Keratinocyte (primary cell): Measurements from ENCODE around the gene MED25.

ENCODE experiments used
- EZH2 ChIP-seq: IDR thresholded peaks from one replicate; pipeline ENCODE4 v1.6.1; 2012; ENCODE audit warnings: inconsistent platforms, mild to moderate bottlenecking, low read length, moderate library complexity
- TF ChIP-seq, protein P1 (sequence below), 3 experiments: IDR thresholded peaks in 1 of 3; conservative IDR thresholded peaks in 1 of 3; optimal IDR thresholded peaks in 1 of 3; 2 replicates in 2 of 3; 3 replicates in 1 of 3; pipeline versions ENCODE3 to v1.5.1; 2011; ENCODE audit warnings: low read length in 3 of 3, mild to moderate bottlenecking in 3 of 3, moderate library complexity in 2 of 3, control low read depth in 1 of 3, inconsistent platforms in 1 of 3; ENCODE audit not compliant: insufficient read depth in 2 of 3; ENCODE audit errors: extremely low read depth in 1 of 3

DNA sequence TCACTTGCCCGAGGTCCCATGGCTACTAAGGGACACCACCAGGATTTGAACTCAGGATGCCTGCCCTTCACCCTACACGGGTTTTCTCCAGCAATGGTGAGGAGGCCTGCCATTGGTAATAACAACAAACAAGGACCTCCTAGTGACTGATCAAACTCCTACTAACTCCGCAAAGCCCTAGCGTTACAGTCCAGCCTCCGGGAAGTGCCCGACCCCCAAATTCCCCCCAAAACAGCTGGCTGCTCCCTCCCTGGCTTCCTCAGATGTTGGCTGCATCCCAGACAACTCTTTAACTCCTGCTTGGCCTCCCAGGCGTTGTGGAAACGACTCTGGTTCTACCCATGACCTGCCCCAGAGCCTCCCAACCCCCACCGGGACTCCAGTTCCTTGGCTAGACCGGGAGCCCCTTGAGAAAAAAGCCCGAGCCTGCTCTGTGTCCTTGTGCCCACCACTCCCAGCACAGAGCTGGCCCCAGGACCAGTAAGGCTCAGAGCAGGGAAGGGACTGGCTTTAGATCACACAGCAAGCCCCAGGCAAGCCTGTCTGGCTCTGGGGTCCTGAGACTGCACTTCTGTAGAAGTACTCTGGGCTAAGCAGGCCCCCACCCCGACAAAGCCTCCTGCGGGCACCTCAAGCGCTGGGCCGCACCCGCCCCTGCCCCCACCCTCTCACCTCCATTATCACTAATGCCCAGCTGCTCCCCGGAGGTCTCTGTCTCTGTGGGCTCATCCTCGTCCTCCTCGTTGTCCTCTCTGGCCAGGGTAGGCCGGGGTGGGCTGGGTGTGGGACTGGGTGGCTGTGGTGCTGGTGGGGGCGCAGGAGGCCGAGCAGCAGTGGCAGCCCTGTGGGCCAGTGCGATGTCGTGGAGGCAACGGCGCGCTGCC is 54.4 kb downstream of the MED25 start:
- TF ChIP-seq, protein P1, sequence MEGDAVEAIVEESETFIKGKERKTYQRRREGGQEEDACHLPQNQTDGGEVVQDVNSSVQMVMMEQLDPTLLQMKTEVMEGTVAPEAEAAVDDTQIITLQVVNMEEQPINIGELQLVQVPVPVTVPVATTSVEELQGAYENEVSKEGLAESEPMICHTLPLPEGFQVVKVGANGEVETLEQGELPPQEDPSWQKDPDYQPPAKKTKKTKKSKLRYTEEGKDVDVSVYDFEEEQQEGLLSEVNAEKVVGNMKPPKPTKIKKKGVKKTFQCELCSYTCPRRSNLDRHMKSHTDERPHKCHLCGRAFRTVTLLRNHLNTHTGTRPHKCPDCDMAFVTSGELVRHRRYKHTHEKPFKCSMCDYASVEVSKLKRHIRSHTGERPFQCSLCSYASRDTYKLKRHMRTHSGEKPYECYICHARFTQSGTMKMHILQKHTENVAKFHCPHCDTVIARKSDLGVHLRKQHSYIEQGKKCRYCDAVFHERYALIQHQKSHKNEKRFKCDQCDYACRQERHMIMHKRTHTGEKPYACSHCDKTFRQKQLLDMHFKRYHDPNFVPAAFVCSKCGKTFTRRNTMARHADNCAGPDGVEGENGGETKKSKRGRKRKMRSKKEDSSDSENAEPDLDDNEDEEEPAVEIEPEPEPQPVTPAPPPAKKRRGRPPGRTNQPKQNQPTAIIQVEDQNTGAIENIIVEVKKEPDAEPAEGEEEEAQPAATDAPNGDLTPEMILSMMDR (optimal IDR thresholded peaks at IDR 0.05 in 1 of 3, IDR thresholded peaks at IDR 0.05 in 1 of 3, conservative IDR thresholded peaks at IDR 0.05 in 1 of 3; ENCODE audit: extremely low read depth in 1 of 3, insufficient read depth in 2 of 3, low read length in 3 of 3): no peak
- no peak for TF ChIP-seq EZH2
